Body of pancreas (tissue), 4 donors: ENCODE results near the gene CCDC134.

Source experiments
- CTCF ChIP-seq, 7 experiments: fragments of 450-650 bp in 4 of 7; fragments of 200-600 bp in 3 of 7; sonication (generic) in 3 of 7; IDR thresholded peaks; one replicate each; pipeline ENCODE4 v1.5.1; 2016 to 2019; ENCODE audit warnings: antibody characterized with exemption in 7 of 7
- POLR2A ChIP-seq, 3 donors: fragments of 450-650 bp; IDR thresholded peaks; one replicate each; pipeline ENCODE4 v1.6.1; 2016; ENCODE audit warnings: antibody characterized with exemption in 3 of 3, mild to moderate bottlenecking in 2 of 3

GRCh38 chr22:41775976-41776375 lies 24.5 kb upstream of the CCDC134 start:
- TF ChIP-seq CTCF (IDR thresholded peaks at IDR 0.05) (no peak), POLR2A (IDR thresholded peaks at IDR 0.05) (no peak)
